Parathyroid adenoma (tissue), 2 donors: Measurements from ENCODE around the gene PDIA2.
"Not testable (repeated sequence)": the region's sequence is repeated elsewhere in the genome, so short reads cannot be mapped to it uniquely, and the experiment has no call there.

Source experiments
- H2AFZ ChIP-seq: fragments of 300-600 bp; sonication (generic); one replicate; pipeline ENCODE4 v1.7.0; 2017; ENCODE audit warnings: antibody characterized with exemption, mild to moderate bottlenecking
- H3K27ac ChIP-seq: fragments of 300-600 bp; sonication (generic); one replicate; pipeline ENCODE4 v1.7.0; 2017
- H3K27me3 ChIP-seq: fragments of 300-600 bp; sonication (generic); one replicate; pipeline ENCODE4 v1.7.0; 2017; ENCODE audit warnings: low read length; ENCODE audit not compliant: control insufficient read depth, insufficient read depth
- H3K36me3 ChIP-seq: fragments of 300-600 bp; sonication (generic); one replicate; pipeline ENCODE4 v1.7.0; 2017; ENCODE audit warnings: low read length; ENCODE audit not compliant: control insufficient read depth, insufficient read depth
- H3K4me1 ChIP-seq: fragments of 300-600 bp; sonication (generic); one replicate; pipeline ENCODE4 v1.7.0; 2017; ENCODE audit warnings: control low read depth
- H3K4me2 ChIP-seq: fragments of 300-600 bp; sonication (generic); one replicate; pipeline ENCODE4 v1.7.0; 2017; ENCODE audit warnings: low read length
- H3K4me3 ChIP-seq: fragments of 300-600 bp; sonication (generic); one replicate; pipeline ENCODE4 v1.7.0; 2017; ENCODE audit warnings: low read depth, low read length
- H3K79me2 ChIP-seq: fragments of 300-600 bp; sonication (generic); one replicate; pipeline ENCODE4 v1.7.0; 2017; ENCODE audit warnings: control low read depth
- H3K9ac ChIP-seq: fragments of 300-600 bp; sonication (generic); one replicate; pipeline ENCODE4 v1.7.0; 2017; ENCODE audit warnings: mild to moderate bottlenecking
- H3K9me3 ChIP-seq: fragments of 300-600 bp; sonication (generic); one replicate; pipeline ENCODE4 v1.7.0; 2017; ENCODE audit warnings: low read length; ENCODE audit not compliant: control insufficient read depth
- TF ChIP-seq, protein P1 (sequence below): fragments of 300-600 bp; sonication (generic); IDR thresholded peaks from one replicate; pipeline ENCODE4 v1.7.0; 2017; ENCODE audit warnings: antibody characterized with exemption, mild to moderate bottlenecking
- donor health status: primary hyperparathyroidism.

PDIA2 gene

DNA sequence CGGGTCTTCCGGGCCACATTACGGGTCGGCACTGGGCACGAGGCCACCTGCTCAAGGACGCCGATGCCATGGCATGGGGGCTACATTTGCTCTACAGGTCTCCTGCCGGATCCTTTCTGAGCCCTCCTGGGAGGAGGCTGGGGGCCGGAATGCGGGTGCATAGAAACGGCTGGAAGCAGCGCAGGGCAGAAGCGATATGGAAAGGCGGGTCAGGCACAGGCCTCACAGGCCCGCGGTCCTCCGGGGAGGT lies 41.2 kb downstream of the PDIA2 start:
- Histone ChIP-seq H2AFZ (no peak overlapping the region), H3K9me3 (no peaks in the 10 kb centered on the region), H3K4me2 (no peak overlapping the region), H3K4me3 (no peak overlapping the region), H3K79me2 (peaks cover 48% of the 10 kb centered on the region), H3K9ac (no peak overlapping the region), H3K27me3 (no peaks in the 10 kb centered on the region), H3K4me1 (no peaks in the 10 kb centered on the region), H3K27ac (no peak overlapping the region), H3K36me3 (no peaks in the 10 kb centered on the region)
- TF ChIP-seq, protein P1, sequence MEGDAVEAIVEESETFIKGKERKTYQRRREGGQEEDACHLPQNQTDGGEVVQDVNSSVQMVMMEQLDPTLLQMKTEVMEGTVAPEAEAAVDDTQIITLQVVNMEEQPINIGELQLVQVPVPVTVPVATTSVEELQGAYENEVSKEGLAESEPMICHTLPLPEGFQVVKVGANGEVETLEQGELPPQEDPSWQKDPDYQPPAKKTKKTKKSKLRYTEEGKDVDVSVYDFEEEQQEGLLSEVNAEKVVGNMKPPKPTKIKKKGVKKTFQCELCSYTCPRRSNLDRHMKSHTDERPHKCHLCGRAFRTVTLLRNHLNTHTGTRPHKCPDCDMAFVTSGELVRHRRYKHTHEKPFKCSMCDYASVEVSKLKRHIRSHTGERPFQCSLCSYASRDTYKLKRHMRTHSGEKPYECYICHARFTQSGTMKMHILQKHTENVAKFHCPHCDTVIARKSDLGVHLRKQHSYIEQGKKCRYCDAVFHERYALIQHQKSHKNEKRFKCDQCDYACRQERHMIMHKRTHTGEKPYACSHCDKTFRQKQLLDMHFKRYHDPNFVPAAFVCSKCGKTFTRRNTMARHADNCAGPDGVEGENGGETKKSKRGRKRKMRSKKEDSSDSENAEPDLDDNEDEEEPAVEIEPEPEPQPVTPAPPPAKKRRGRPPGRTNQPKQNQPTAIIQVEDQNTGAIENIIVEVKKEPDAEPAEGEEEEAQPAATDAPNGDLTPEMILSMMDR = no peak

DNA sequence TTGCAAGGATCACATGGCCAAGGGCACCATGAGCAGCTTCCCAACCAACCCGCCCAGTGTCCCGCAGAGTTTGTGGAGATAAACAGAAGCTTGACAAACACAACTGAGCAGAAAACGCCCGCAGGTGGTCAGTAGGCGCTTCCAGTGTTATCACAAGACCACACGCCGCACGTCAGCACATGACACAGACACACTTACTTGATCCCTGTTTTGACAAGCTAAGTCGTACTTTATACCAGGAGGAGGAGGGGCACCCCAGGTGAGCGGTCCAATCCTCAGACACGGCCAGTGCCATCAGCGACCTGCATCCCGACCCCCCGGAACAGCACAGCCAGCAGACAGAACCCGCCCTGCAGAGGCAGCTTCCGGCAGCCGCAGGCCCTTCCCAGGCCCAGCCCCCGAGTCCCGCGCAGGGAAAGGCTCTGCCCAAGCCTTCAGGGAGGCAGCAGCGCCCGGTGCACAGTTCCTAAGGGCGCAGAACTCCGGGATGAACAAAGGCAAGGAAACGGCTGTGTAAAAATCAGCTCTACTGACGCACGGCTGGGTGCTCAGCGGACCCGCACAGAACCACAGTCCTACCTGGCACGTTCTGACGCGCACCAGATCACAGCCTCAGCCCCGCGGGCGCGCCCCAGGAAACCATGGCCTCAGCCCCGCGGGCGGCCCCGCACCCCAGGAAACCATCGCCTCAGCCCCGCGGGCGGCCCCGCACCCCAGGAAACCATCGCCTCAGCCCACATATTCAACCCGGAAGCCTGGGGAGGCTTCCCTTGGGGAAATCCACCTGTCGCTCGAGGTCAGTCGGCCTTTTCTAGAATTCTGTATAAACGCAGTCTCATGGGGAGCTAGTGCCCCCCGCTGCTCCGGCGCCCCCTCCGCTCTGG lies 41.7 kb downstream of the PDIA2 start:
- Histone ChIP-seq H3K9ac (no peak overlapping the region), H3K36me3 (no peaks in the 10 kb centered on the region), H3K27me3 (no peaks in the 10 kb centered on the region), H3K4me3 (no peak overlapping the region), H3K4me1 (no peaks in the 10 kb centered on the region), H2AFZ (no peak overlapping the region), H3K9me3 (no peaks in the 10 kb centered on the region), H3K79me2 (peaks cover 46% of the 10 kb centered on the region), H3K4me2 (no peak overlapping the region), H3K27ac (no peak overlapping the region)
- TF ChIP-seq, protein P1 = no peak

DNA sequence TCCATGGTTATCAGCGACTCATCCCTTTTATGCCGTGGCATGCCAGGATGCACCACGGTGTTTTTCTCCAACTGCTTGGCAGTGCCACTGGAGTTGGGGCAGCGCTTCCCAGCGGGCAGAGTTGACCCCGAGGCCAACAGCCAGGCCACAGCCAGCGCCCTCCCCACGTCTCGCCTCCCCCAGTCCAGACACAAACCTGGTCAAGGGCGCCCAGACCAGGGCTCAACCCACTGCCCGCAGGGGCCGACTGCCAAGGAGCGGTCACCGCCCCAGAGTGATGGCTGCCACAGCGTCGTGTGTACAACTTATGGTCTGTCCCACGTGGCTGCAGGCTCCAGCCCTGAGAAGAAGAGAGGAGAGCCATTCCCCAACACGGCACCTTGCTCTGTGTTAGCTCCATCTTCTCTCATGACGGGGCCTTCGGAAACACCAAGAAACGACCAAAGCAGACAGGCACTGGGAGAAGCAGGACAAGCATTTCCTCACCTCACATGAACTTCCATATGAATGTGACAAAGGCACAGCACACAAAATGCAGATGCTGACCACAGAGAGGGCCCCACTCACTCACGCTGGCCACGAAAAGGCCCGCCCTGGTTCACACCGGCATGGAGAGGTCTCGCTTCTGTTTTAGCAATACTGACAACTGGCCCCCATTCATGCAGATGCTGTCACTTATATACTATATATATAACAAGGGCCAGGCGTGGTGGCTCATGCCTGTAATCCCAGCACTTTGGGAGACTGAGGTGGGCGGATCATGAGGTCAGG lies 42.6 kb downstream of the PDIA2 start:
- H3K79me2 ChIP-seq = peaks cover 42% of the 10 kb centered on the region
- H2AFZ ChIP-seq = no peak overlapping the region
- H3K4me1 ChIP-seq = no peaks in the 10 kb centered on the region
- TF ChIP-seq, protein P1 = no peak
- H3K4me2 ChIP-seq = no peak overlapping the region
- H3K9me3 ChIP-seq = no peaks in the 10 kb centered on the region
- no peaks in the 10 kb centered on the region for H3K27me3 ChIP-seq
- H3K9ac ChIP-seq = no peak overlapping the region
- H3K4me3 ChIP-seq = no peak overlapping the region
- no peaks in the 10 kb centered on the region for H3K36me3 ChIP-seq
- H3K27ac ChIP-seq = no peak overlapping the region

DNA sequence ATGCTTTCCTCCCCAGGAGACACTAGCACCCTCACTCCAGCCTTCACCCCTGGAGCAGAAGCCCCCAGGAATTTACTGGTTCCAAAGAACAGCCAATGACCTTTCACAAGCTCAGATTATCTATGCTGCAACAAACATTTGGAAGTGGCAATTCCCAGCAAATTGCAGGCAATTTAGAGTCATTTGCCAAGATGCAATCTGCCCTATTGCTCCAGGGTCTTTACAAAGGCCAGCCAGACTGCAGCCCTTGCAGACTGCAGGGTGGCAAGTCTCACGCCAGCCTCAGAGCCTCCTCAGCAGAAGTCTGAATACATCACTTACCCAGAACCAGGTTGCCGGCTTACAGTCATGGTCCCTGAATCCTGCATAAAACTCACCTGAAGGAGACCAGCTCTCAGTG lies 47.8 kb downstream of the PDIA2 start:
- TF ChIP-seq, protein P1 = no peak
- Histone ChIP-seq H3K27ac (no peak overlapping the region), H3K4me1 (peaks cover 3% of the 10 kb centered on the region), H3K9me3 (no peaks in the 10 kb centered on the region), H2AFZ (no peak overlapping the region), H3K27me3 (no peaks in the 10 kb centered on the region), H3K36me3 (no peaks in the 10 kb centered on the region), H3K4me2 (no peak overlapping the region), H3K79me2 (peaks cover 38% of the 10 kb centered on the region), H3K4me3 (no peak overlapping the region), H3K9ac (no peak overlapping the region)

DNA sequence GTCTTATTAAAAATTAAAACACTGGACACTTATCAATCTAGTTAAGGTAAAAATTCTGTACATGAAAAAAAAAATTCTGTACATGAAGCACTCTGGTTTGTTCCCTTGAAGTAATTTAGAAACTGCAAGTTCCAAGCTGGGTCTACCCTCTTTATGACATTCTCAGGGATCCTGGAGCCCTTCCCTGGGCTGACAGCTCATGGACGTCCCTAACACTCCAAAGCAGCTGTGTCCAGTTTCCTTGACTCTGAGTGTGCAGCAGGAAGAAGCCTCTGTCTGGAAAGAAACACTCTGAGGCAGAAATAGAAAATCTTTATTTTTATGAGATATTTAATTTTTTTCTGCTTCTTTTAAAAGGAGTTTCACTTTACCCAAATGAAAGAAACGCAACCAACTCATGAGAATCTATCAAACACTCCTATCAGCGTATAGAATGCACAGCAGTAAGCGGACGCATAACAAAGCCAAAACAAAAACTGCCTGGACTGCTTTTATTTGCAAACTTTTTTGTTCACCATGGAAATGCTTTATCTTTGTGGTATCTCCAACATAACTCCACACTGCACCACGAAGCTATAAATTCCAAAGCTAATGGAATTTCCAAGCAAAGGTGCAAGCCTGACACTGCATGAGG lies 48.3 kb downstream of the PDIA2 start:
- not testable (repeated sequence) for H3K27me3 ChIP-seq, H3K4me1 ChIP-seq, H3K9ac ChIP-seq, H3K9me3 ChIP-seq, H3K4me2 ChIP-seq, H3K4me3 ChIP-seq, H2AFZ ChIP-seq, H3K27ac ChIP-seq, H3K36me3 ChIP-seq
- peaks cover 40% of the 10 kb centered on the region for H3K79me2 ChIP-seq
